GM10248 (cell line): ENCODE results near the gene GPR152.
A peak's percentile ranks its signal among the peaks of the same experiment; 100 is the strongest.

Source experiments
- CTCF ChIA-PET: fragments of 300-600 bp; sonication (Branson Sonifier 250); formaldehyde crosslinking; extraction: SDS; loops from one replicate; lab custom pipeline; 2021; ENCODE audit warnings: antibody characterized with exemption; lab: Yijun Ruan, JAX
- POLR2A ChIA-PET: fragments of 350-650 bp; sonication (Branson Sonifier 250); formaldehyde crosslinking; extraction: SDS; loops from one replicate; lab custom pipeline; 2020; ENCODE audit warnings: antibody characterized with exemption; lab: Yijun Ruan, JAX
- DNase-seq: peaks from one replicate; pipeline ENCODE4 v3.0.0; 2012; ENCODE audit errors: extremely low spot score
- TF ChIP-seq, protein P1 (sequence below): IDR thresholded peaks from 2 replicates; pipeline ENCODE4 v1.5.1; 2012; ENCODE audit warnings: mild to moderate bottlenecking, low read depth; ENCODE audit errors: extremely low read depth, missing control alignments, control extremely low read depth

Gene GPR152

GRCh38 chr11:67420646-67421429 is 31.7 kb downstream of the GPR152 start:
- TF ChIP-seq, protein P1, sequence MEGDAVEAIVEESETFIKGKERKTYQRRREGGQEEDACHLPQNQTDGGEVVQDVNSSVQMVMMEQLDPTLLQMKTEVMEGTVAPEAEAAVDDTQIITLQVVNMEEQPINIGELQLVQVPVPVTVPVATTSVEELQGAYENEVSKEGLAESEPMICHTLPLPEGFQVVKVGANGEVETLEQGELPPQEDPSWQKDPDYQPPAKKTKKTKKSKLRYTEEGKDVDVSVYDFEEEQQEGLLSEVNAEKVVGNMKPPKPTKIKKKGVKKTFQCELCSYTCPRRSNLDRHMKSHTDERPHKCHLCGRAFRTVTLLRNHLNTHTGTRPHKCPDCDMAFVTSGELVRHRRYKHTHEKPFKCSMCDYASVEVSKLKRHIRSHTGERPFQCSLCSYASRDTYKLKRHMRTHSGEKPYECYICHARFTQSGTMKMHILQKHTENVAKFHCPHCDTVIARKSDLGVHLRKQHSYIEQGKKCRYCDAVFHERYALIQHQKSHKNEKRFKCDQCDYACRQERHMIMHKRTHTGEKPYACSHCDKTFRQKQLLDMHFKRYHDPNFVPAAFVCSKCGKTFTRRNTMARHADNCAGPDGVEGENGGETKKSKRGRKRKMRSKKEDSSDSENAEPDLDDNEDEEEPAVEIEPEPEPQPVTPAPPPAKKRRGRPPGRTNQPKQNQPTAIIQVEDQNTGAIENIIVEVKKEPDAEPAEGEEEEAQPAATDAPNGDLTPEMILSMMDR = no peak
- peak; percentile 99 for DNase-seq
- ChIA-PET CTCF (interaction anchor here (1.0 to 5.7 kb wide), 8 partner anchors 9 to 85 kb away, joined by 3 to 50 read pairs (median 4); partner anchors contain the start of genes PITPNM1, PPP1CA and TBC1D10C), POLR2A (interaction anchor here (0.6 to 0.9 kb wide), 2 partner anchors 14 to 19 kb away, joined by 3 to 4 read pairs; partner anchors contain the start of gene PPP1CA)

DNA sequence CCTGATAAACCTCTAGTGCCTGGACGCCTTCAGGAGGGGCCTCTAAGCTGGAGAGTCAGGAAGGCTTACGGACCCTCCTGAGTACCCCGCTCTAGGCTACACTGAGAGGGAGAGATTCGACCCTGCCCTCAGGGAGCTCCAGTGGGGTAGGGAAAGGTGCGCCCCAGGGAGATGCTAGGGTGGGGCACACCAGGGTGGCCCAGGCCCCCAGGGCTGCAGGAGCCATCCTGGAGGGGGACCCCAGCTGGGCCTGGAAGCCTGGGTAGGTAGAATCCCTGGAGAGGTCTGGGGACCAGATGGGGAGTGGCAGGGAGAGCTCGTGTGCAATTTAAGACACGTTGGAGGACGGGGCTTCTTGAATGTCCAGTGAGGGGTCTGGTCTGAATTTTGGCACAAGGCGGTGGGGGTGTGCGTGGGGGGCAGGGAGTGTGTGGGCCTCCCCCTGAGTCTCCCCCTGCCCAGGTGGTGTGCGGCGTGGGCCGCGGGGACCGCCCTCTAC is 32.3 kb downstream of the GPR152 start:
- no peak for DNase-seq
- CTCF ChIA-PET = interaction anchor here (1.0 to 5.7 kb wide), 7 partner anchors 9 to 85 kb away, joined by 3 to 50 read pairs (median 4); partner anchors contain the start of genes PITPNM1, PPP1CA and TBC1D10C
- POLR2A ChIA-PET = interaction anchor here (0.9 kb wide), 1 partner anchor 19 kb away, joined by 4 read pairs; the partner anchor contains the start of gene PPP1CA
- TF ChIP-seq, protein P1 = no peak

- no peak for DNase-seq
- TF ChIP-seq, protein P1 = no peak
- ChIA-PET CTCF (interaction anchor here (1.0 to 5.7 kb wide), 7 partner anchors 8 to 86 kb away, joined by 3 to 50 read pairs (median 4); partner anchors contain the start of genes PITPNM1, PPP1CA and TBC1D10C), POLR2A (interaction anchor here (0.8 to 1.1 kb wide), 2 partner anchors 18 to 79 kb away, joined by 3 to 4 read pairs; partner anchors contain the start of gene PTPRCAP)
Measured at GRCh38 chr11:67419325-67420049, 33.0 kb downstream of the GPR152 start.

DNA sequence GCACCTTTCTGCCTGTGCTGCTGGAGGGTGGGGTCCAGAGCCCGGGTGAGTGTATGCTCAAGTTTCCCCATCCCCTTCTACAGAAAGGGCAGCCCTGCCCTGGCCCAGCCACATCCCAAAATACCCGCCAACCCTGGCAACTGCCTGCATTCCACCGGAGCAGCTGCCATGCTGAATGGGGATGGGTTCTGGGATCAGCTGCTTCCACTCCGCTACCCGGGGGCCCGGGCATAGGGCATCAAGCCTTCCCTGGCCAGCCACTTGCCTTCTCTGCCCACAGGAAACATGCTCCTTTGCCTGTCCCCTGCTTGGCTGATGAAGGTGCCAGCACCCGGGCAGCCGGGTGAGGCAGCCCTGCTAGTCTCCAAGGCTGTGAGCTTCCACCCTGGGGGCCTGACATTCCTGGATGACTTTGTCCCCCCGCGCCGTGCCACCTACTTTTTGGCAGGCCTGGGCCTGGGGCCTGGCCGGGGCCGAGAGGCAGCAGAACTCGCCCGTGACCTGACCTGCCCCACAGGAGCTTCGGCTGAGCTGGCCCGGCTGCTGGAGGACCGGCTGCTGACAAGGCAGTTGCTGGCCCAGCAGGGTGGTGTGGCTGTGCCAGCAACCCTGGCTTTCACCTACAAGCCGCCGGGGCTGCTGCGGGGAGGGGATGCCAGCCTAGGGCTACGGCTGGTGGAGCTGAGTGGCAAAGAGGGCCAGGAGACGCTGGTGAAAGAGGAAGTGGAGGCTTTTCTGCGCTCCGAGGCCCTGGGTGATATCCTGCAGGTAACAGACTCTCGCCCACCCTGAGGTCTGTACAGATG is 33.9 kb downstream of the GPR152 start:
- TF ChIP-seq, protein P1 = no peak
- no peak for DNase-seq
- ChIA-PET POLR2A (interaction anchor here (0.8 to 1.1 kb wide), 2 partner anchors 19 to 80 kb away, joined by 3 to 4 read pairs; partner anchors contain the start of gene PTPRCAP), CTCF (interaction anchor here (0.7 to 5.7 kb wide), 5 partner anchors 11 to 37 kb away, joined by 3 to 50 read pairs (median 19); partner anchors contain the start of genes PPP1CA and TBC1D10C)

- TF ChIP-seq, protein P1 = no peak
- POLR2A ChIA-PET = interaction anchor here (1.1 kb wide), 1 partner anchor 16 kb away, joined by 3 read pairs; the partner anchor contains the start of gene PPP1CA
- no peak for DNase-seq
- CTCF ChIA-PET = interaction anchor here (1.2 to 5.7 kb wide), 3 partner anchors 10 to 36 kb away, joined by 3 to 50 read pairs (median 19); partner anchors contain the start of genes PPP1CA and TBC1D10C
Measured at GRCh38 chr11:67417425-67417824, 35.1 kb downstream of the GPR152 start.
